Skeletal muscle tissue (tissue), 4 donors: ENCODE results near the gene PPP2R1B. TPM values are rescaled to one million over a fixed set of nuclear protein-coding genes. Genes with fewer than 3 reads are reported as not detected.
"Not testable (repeated sequence)": the region's sequence is repeated elsewhere in the genome, so short reads cannot be mapped to it uniquely, and the experiment has no call there.

ENCODE experiments used
- H3K27ac ChIP-seq: one replicate; pipeline ENCODE4 v1.7.0; 2013; ENCODE audit warnings: mild to moderate bottlenecking, low read depth, low read length, inconsistent platforms
- H3K27me3 ChIP-seq, 3 donors: one replicate each; pipeline ENCODE4 v1.7.0; 2013; ENCODE audit warnings: low read length in 3 of 3; ENCODE audit not compliant: control insufficient read depth in 3 of 3, insufficient read depth in 3 of 3
- H3K36me3 ChIP-seq, 3 donors: one replicate each; pipeline ENCODE4 v1.7.0; 2013; ENCODE audit warnings: low read length in 3 of 3; ENCODE audit not compliant: control insufficient read depth in 3 of 3, insufficient read depth in 3 of 3
- H3K4me1 ChIP-seq, 3 donors: one replicate each; pipeline ENCODE4 v1.7.0; 2013; ENCODE audit warnings: low read length in 3 of 3, mild to moderate bottlenecking in 3 of 3; ENCODE audit not compliant: control insufficient read depth in 3 of 3, insufficient read depth in 3 of 3
- H3K4me3 ChIP-seq, 3 donors: one replicate each; pipeline ENCODE4 v1.7.0; 2013; ENCODE audit warnings: low read length in 3 of 3
- H3K9ac ChIP-seq, 3 donors: one replicate each; pipeline ENCODE4 v1.7.0; 2013; ENCODE audit warnings: low read length in 3 of 3, mild to moderate bottlenecking in 3 of 3, moderate library complexity in 2 of 3, low read depth in 1 of 3
- H3K9me3 ChIP-seq, 3 donors: one replicate each; pipeline ENCODE4 v1.7.0; 2013; ENCODE audit warnings: low read length in 3 of 3; ENCODE audit not compliant: control insufficient read depth in 3 of 3
- total RNA-seq: library from RNA; depleted of rRNA; stranded (reverse); fragments of >200 nt; gene quantifications from one replicate; pipeline ENCODE4 v1.2.3, GENCODE V29; 2014
- donor health status: Osteomylitis.

The PPP2R1B gene
- total RNA-seq, 1 donor from 2014 or later: 25.1 TPM

GRCh38 chr11:111772535-111772934, 6.3 kb upstream of the PPP2R1B start:
- Histone ChIP-seq H3K27ac (no peak overlapping the region), H3K4me3 (no peak overlapping the region), H3K27me3 (no peaks in the 10 kb centered on the region), H3K4me1 (peaks cover 0 to 3% (median 3%) of the 10 kb centered on the region in 3 donors), H3K9me3 (no peaks in the 10 kb centered on the region), H3K36me3 (no peaks in the 10 kb centered on the region), H3K9ac (no peak overlapping the region)

- not testable (repeated sequence) for H3K9me3 ChIP-seq, H3K27me3 ChIP-seq, H3K27ac ChIP-seq, H3K9ac ChIP-seq, H3K36me3 ChIP-seq, H3K4me3 ChIP-seq
- H3K4me1 ChIP-seq: peaks cover 0 to 13% (median 8%) of the 10 kb centered on the region in 3 donors
Measured at GRCh38 chr11:111771205-111771604, 5.0 kb upstream of the PPP2R1B start.

GRCh38 chr11:111770581-111771134, 4.5 kb upstream of the PPP2R1B start:
- H3K9me3 ChIP-seq: no peaks in the 10 kb centered on the region
- H3K4me3 ChIP-seq: no peak overlapping the region
- no peaks in the 10 kb centered on the region for H3K27me3 ChIP-seq
- H3K9ac ChIP-seq: no peak overlapping the region
- no peaks in the 10 kb centered on the region for H3K36me3 ChIP-seq
- peaks cover 0 to 13% (median 8%) of the 10 kb centered on the region in 3 donors for H3K4me1 ChIP-seq
- H3K27ac ChIP-seq: no peak overlapping the region

- peaks cover 16 to 20% (median 18%) of the 10 kb centered on the region in 3 donors for H3K36me3 ChIP-seq
- peaks cover 10 to 20% (median 12%) of the 10 kb centered on the region in 3 donors for H3K4me1 ChIP-seq
- peak overlapping the region; percentile 84 for H3K27ac ChIP-seq
- H3K27me3 ChIP-seq: no peaks in the 10 kb centered on the region
- H3K9ac ChIP-seq: peak overlapping the region; percentile 71 to 95 (median 89)
- peak overlapping the region; percentile 90 to 91 (median 91) for H3K4me3 ChIP-seq
- no peaks in the 10 kb centered on the region for H3K9me3 ChIP-seq
Measured at GRCh38 chr11:111766834-111767142, 599 bp upstream of the PPP2R1B start.

- Histone ChIP-seq H3K27me3 (no peaks in the 10 kb centered on the region), H3K9me3 (no peaks in the 10 kb centered on the region), H3K9ac (peak overlapping the region; percentile 88 to 95 (median 89)), H3K27ac (peak overlapping the region; percentile 84), H3K4me1 (peaks cover 12 to 20% (median 13%) of the 10 kb centered on the region in 3 donors), H3K4me3 (peak overlapping the region; percentile 90 to 91 (median 91)), H3K36me3 (peaks cover 24 to 31% (median 31%) of the 10 kb centered on the region in 3 donors)
Measured at GRCh38 chr11:111765320-111765983, 737 bp downstream of the PPP2R1B start.

- H3K9ac ChIP-seq: peak overlapping the region in 2 of 3 donors; percentile 88 to 89
- no peak overlapping the region for H3K27ac ChIP-seq
- peaks cover 32 to 39% (median 38%) of the 10 kb centered on the region in 3 donors for H3K36me3 ChIP-seq
- peaks cover 12 to 20% (median 13%) of the 10 kb centered on the region in 3 donors for H3K4me1 ChIP-seq
- H3K9me3 ChIP-seq: no peaks in the 10 kb centered on the region
- peak overlapping the region; percentile 23 to 91 (median 48) for H3K4me3 ChIP-seq
- H3K27me3 ChIP-seq: no peaks in the 10 kb centered on the region
Measured at GRCh38 chr11:111764621-111765020, 1.6 kb downstream of the PPP2R1B start.

- Histone ChIP-seq H3K4me1 (peaks cover 12 to 20% (median 13%) of the 10 kb centered on the region in 3 donors), H3K27me3 (no peaks in the 10 kb centered on the region), H3K9ac (no peak overlapping the region), H3K4me3 (no peak overlapping the region), H3K36me3 (peaks cover 36 to 52% (median 47%) of the 10 kb centered on the region in 3 donors), H3K9me3 (no peaks in the 10 kb centered on the region), H3K27ac (no peak overlapping the region)
Measured at GRCh38 chr11:111762981-111763643, 3.1 kb downstream of the PPP2R1B start.

GRCh38 chr11:111762526-111762925, 3.7 kb downstream of the PPP2R1B start:
- peaks cover 36 to 56% (median 51%) of the 10 kb centered on the region in 3 donors for H3K36me3 ChIP-seq
- H3K4me3 ChIP-seq: no peak overlapping the region
- no peaks in the 10 kb centered on the region for H3K9me3 ChIP-seq
- H3K4me1 ChIP-seq: peaks cover 12 to 20% (median 13%) of the 10 kb centered on the region in 3 donors
- no peak overlapping the region for H3K9ac ChIP-seq
- H3K27me3 ChIP-seq: no peaks in the 10 kb centered on the region
- no peak overlapping the region for H3K27ac ChIP-seq

GRCh38 chr11:111761036-111761435, 5.2 kb downstream of the PPP2R1B start:
- Histone ChIP-seq H3K27ac (no peak overlapping the region), H3K9ac (peak overlapping the region in 1 of 3 donors; percentile 28), H3K4me1 (peaks cover 7 to 13% (median 11%) of the 10 kb centered on the region in 3 donors), H3K4me3 (no peak overlapping the region), H3K9me3 (no peaks in the 10 kb centered on the region), H3K27me3 (no peaks in the 10 kb centered on the region), H3K36me3 (peaks cover 38 to 64% (median 55%) of the 10 kb centered on the region in 3 donors)
